Loucy (cell line): ENCODE measurements around the gene DLK1.

Experiments used
- H2AFZ ChIP-seq: fragments of 200-600 bp; sonication (generic); 2 replicates; pipeline ENCODE4 v1.6.0; 2016; ENCODE audit warnings: antibody characterized with exemption, mild to moderate bottlenecking, low read length, moderate library complexity
- H3F3A ChIP-seq: fragments of 200-600 bp; 2 replicates; pipeline ENCODE4 v1.6.0; 2016; ENCODE audit warnings: antibody characterized with exemption, low read depth, mild to moderate bottlenecking
- H3K27me3 ChIP-seq: fragments of 200-600 bp; sonication (generic); 2 replicates; pipeline ENCODE4 v1.6.1; 2014; ENCODE audit warnings: low read length, mild to moderate bottlenecking; ENCODE audit not compliant: insufficient read depth, poor library complexity, severe bottlenecking
- H3K36me3 ChIP-seq: fragments of 200-600 bp; sonication (generic); 2 replicates; pipeline ENCODE4 v1.6.1; 2016; ENCODE audit warnings: low read length; ENCODE audit not compliant: insufficient read depth
- H3K4me1 ChIP-seq: fragments of 200-600 bp; sonication (generic); 2 replicates; pipeline ENCODE4 v1.5.1; 2014; ENCODE audit warnings: low read length, mild to moderate bottlenecking; ENCODE audit not compliant: insufficient read depth, poor library complexity, severe bottlenecking
- H3K4me2 ChIP-seq: fragments of 200-600 bp; sonication (generic); 2 replicates; pipeline ENCODE4 v1.6.0; 2014; ENCODE audit warnings: antibody characterized with exemption, low read length, low read depth, mild to moderate bottlenecking; ENCODE audit not compliant: poor library complexity, severe bottlenecking
- H3K4me3 ChIP-seq: fragments of 200-600 bp; sonication (generic); 2 replicates; pipeline ENCODE4 v1.5.1; 2014; ENCODE audit warnings: low read length, mild to moderate bottlenecking, mixed read lengths; ENCODE audit not compliant: poor library complexity, severe bottlenecking
- H3K79me2 ChIP-seq: fragments of 200-600 bp; sonication (generic); 2 replicates; pipeline ENCODE4 v1.6.1; 2014; ENCODE audit warnings: low read length; ENCODE audit not compliant: insufficient read depth
- H3K9ac ChIP-seq: fragments of 200-600 bp; sonication (generic); 2 replicates; pipeline ENCODE4 v1.6.0; 2014; ENCODE audit warnings: mild to moderate bottlenecking, low read depth, low read length, moderate library complexity; ENCODE audit not compliant: poor library complexity, severe bottlenecking
- H3K9me2 ChIP-seq: fragments of 200-600 bp; sonication (generic); replicated peaks from 2 replicates; pipeline ENCODE4 v1.6.1; 2016; ENCODE audit warnings: low read depth, low read length, mixed read lengths
- H3K9me3 ChIP-seq: fragments of 200-600 bp; sonication (generic); 2 replicates; pipeline ENCODE4 v1.6.1; 2014; ENCODE audit warnings: mild to moderate bottlenecking, antibody characterized with exemption, low read length, low read depth; ENCODE audit not compliant: insufficient read depth
- H4K20me1 ChIP-seq: fragments of 200-600 bp; sonication (generic); 2 replicates; pipeline ENCODE4 v1.6.0; 2014; ENCODE audit warnings: antibody characterized with exemption, low read length, mild to moderate bottlenecking; ENCODE audit not compliant: insufficient read depth, poor library complexity, severe bottlenecking
- EZH2phosphoT487 ChIP-seq: fragments of 200-600 bp; IDR thresholded peaks from 2 replicates; pipeline ENCODE4 v1.6.1; 2018; ENCODE audit warnings: antibody characterized with exemption, mild to moderate bottlenecking, moderate library complexity, borderline replicate concordance
- TF ChIP-seq, protein P1 (sequence below): fragments of 200-600 bp; sonication (generic); conservative IDR thresholded peaks from 2 replicates; pipeline ENCODE4 v1.5.1; 2014; ENCODE audit warnings: mild to moderate bottlenecking, antibody characterized with exemption, low read length

The DLK1 gene

DNA sequence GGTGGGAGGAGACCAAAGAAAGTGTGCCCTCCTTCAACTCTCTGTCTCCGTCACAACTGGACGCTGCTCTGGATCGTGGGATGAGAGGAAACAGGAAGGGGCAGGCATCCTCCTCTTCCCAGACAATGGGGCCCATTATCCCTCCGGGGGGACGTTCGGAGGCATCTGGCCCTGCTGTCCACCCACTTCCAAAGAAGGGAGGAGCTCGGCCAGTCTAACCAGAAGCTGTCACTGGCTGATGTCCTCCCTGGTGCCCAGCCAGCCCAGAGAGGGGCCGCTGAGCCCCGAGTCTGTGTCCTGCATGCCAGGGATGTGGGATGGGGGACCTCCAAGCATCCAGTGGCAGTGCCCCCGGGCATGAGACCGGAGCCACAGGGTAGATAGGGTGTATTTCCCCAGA is 59.4 kb downstream of the DLK1 start:
- no peak overlapping the region for H3K4me2 ChIP-seq
- TF ChIP-seq, protein P1, sequence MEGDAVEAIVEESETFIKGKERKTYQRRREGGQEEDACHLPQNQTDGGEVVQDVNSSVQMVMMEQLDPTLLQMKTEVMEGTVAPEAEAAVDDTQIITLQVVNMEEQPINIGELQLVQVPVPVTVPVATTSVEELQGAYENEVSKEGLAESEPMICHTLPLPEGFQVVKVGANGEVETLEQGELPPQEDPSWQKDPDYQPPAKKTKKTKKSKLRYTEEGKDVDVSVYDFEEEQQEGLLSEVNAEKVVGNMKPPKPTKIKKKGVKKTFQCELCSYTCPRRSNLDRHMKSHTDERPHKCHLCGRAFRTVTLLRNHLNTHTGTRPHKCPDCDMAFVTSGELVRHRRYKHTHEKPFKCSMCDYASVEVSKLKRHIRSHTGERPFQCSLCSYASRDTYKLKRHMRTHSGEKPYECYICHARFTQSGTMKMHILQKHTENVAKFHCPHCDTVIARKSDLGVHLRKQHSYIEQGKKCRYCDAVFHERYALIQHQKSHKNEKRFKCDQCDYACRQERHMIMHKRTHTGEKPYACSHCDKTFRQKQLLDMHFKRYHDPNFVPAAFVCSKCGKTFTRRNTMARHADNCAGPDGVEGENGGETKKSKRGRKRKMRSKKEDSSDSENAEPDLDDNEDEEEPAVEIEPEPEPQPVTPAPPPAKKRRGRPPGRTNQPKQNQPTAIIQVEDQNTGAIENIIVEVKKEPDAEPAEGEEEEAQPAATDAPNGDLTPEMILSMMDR = no peak
- no peak for TF ChIP-seq EZH2phosphoT487
- no peaks in the 10 kb centered on the region for H3K27me3 ChIP-seq
- H3K36me3 ChIP-seq = no peaks in the 10 kb centered on the region
- H3K9me3 ChIP-seq = no peaks in the 10 kb centered on the region
- H4K20me1 ChIP-seq = no peaks in the 10 kb centered on the region
- no peak overlapping the region for H2AFZ ChIP-seq
- H3K9ac ChIP-seq = no peak overlapping the region
- no peaks in the 10 kb centered on the region for H3K79me2 ChIP-seq
- H3K4me1 ChIP-seq = peaks cover 8% of the 10 kb centered on the region
- H3F3A ChIP-seq = no peaks in the 10 kb centered on the region
- no peak overlapping the region for H3K4me3 ChIP-seq
- H3K9me2 ChIP-seq = no peaks in the 10 kb centered on the region

DNA sequence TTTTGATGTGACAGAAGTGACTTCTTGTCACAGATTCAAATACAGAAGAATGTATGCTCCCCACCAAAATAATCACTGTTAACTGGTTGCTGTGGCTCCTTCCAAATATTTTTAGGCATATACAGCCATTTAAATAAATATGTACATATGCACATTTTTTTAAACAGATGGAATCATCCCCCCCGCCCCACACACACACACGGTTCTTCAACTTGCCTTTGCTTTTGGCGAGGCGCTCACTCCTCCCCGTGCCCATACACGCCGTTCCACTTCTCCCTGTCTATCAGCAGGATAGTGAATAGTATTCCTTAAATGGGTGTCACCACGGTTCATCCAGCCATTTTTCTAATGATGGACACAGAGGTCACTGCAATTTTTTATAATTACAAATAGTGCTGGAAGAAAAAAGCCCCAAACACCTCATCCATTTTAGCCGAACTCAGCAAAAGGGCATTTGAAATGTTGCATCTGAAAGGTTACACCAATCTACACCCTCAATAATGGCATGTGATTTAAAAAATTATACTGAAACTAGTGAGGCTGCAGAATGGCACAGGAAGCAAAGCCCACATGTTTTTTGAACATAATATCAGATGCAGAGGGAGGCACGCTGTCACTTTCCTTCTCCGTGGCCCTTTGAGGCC is 60.0 kb downstream of the DLK1 start:
- peaks cover 8% of the 10 kb centered on the region for H3K4me1 ChIP-seq
- no peaks in the 10 kb centered on the region for H3K9me3 ChIP-seq
- no peaks in the 10 kb centered on the region for H3F3A ChIP-seq
- H3K36me3 ChIP-seq = no peaks in the 10 kb centered on the region
- H3K4me3 ChIP-seq = no peak overlapping the region
- no peaks in the 10 kb centered on the region for H4K20me1 ChIP-seq
- H3K9ac ChIP-seq = no peak overlapping the region
- no peaks in the 10 kb centered on the region for H3K9me2 ChIP-seq
- TF ChIP-seq, protein P1 = no peak
- TF ChIP-seq EZH2phosphoT487 = no peak
- H3K4me2 ChIP-seq = no peak overlapping the region
- no peak overlapping the region for H2AFZ ChIP-seq
- no peaks in the 10 kb centered on the region for H3K79me2 ChIP-seq
- H3K27me3 ChIP-seq = no peaks in the 10 kb centered on the region

DNA sequence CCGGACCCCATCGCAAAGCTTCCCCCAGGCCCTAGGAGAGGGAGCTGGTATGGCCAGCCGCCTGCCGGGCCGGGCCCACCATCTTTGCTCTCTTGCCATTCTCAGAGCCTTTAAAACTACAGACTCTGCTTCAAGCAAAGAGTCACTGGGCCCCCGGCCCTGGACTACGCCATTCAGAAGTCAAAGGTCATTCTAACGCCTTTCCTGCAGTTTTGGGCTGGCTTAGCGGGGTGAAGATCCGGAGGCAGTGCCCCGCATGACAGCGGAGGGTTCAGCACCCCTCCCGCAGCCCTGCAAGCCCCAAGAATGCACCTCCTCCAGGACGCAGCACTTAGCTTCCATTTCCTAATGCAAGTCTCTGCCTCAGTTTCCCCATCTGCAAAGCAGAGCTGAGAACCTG is 61.0 kb downstream of the DLK1 start:
- Histone ChIP-seq H4K20me1 (no peaks in the 10 kb centered on the region), H3K9ac (no peak overlapping the region), H3F3A (no peaks in the 10 kb centered on the region), H3K4me2 (no peak overlapping the region), H3K9me3 (no peaks in the 10 kb centered on the region), H3K9me2 (no peaks in the 10 kb centered on the region), H2AFZ (no peak overlapping the region), H3K36me3 (no peaks in the 10 kb centered on the region), H3K4me3 (no peak overlapping the region), H3K79me2 (no peaks in the 10 kb centered on the region), H3K27me3 (no peaks in the 10 kb centered on the region), H3K4me1 (peaks cover 8% of the 10 kb centered on the region)
- TF ChIP-seq, protein P1 = no peak
- no peak for TF ChIP-seq EZH2phosphoT487
